ENCODE measurements around the gene KRT80.
A peak's percentile ranks its signal among the peaks of the same experiment; 100 is the strongest.

The KRT80 gene

GRCh38 chr12:52155048-52155868 is 36.6 kb downstream of the KRT80 start:
- peak; percentile 80 for DNase-seq (ENCODE audit: low spot score)

DNA sequence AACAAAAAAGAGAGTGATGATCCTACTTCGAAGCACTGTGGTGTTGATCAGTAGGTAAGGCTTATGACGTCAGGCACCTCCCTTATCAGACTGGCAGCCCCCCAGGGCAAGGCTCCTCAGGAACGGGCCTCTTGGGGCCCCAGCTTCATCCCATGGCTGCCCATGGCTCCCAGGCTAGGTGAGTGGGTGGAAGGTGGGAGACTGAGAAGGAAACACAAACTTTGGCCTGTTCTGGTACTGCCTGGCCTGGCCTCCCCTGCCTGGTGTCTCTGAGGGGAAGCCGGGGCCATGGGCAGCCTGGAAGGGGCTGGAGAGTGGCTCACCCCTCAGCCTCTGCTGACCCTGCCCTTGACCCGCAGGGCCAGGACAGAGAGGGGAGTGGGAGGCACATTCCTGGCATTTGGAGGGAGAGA is 38.9 kb downstream of the KRT80 start:
- DNase-seq (ENCODE audit: low spot score), result no peak

- peak; percentile 77 for DNase-seq (ENCODE audit: low spot score)
Measured at GRCh38 chr12:52151837-52152783, 39.7 kb downstream of the KRT80 start.

DNA sequence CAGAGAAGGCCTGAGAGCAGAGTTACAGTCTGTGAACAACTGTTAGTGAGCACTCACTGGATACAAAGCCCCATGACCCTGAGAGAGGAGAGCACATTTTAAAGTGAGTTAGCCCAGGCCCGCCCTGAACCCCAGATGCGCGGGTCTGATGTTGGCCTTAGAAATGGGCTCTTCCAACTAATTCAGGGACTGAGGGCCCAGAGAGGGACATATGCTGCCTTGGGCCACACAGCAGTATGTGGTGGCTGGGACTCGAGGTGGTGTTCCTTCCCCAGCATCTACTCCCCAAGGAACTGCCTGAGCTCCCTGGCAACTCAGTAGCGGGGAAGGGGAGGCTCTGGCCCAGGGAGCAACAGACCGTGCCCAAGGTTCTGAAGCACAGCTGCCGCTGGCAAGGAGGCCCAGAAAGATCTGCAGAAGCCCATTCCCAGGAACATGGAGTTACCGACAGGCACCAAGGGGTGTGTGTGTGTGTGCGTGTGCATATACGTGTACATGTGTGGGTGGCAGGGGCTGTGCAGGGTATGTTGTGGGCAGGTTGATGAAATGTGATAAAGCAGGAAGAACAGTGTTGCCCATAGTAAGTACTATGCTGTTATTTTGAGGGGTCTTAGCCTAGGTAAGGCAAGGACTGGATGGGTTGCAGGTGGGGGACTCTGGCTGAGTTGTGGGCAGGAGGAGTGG is 40.5 kb downstream of the KRT80 start:
- no peak for DNase-seq (ENCODE audit: low spot score)

DNA sequence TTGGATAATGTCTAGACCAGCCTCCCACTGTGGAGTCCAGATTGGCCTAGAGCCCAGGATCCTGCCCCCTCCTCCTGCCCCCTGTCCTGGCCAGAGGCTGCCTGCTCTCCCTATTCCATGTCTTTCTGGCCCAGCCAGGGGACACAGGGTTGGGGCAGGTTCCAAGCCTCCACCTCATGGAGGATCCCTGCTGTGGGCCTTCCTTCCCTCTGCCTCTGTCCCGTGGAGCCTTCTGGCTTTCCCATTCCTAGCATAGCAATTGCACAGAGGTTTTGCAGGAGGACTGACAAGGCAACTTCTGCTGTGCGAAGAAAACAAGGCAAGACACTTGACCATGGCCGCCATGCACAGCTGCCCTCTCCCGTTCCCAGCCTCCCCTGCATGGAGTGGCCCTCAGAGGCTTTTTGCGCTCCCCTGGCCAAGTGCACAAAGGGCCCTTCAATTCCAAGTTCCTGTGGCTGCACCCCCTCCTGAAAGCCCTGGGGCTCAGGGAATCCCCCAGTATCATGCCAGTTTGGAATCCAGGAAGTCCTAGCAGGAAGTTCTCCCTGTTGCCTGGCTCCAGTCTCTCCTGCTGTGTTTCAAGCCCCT is 42.1 kb downstream of the KRT80 start:
- no peak for DNase-seq (ENCODE audit: low spot score)

DNA sequence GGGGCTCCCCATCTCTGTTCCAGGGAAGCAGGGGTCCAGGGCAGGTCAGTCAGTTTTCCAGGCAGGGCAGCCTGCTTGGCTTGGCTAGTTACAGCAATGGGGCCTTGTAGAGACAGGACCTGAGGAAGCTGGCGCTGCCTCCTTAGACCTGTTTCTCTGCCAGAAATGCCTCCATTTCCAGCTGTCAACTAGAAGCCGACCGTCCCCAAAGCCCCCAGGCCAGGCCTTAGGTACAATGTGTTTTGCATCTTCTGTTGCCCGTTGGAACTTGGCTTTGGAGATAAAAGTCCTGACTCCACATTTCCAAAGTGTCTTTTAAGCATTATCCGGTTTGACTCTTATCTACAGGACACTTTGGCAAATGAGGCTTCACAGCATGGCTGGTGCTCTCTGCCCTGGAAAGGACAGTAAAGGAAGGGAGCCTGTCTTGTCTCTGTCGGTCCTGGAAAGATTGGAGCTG is 42.6 kb downstream of the KRT80 start:
- DNase-seq (ENCODE audit: low spot score), result no peak

DNA sequence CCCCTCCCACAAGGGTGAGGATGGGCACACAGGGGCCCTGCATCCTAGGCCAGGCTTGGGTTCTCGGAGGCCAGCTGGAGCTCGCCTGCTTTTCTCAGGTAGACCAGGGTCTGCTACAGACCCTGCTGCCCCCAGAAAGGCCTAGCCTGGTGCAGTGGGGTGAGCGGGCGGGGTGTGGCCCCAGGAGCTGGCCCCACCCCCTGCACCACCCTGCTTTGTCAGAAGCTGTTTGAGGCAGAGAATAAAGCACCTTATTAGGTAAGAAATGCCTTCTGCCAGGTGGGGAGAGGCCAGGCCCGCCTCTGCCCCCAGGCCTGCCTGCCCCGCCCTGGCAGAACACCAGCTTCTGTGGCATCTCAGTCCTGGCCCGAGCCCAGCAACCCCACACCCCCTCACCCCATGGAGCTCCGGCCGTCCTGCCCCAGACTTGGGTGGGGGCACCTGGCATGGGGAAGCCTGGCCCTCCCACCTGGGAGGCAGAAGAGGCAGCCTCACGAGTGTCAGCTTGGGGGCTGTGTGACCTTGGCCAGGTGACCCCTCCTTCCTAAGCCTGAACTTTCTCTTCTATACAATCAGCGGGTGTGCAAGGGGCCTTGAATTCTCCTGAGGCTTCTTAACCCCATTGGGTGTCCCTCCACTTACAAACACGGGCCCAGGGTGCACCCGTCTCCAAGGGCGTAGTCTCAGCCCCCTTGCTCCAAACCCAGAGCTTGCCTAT is 43.2 kb downstream of the KRT80 start:
- DNase-seq (ENCODE audit: low spot score), result no peak

- DNase-seq (ENCODE audit: low spot score), result no peak
Measured at GRCh38 chr12:52147964-52148463, 43.8 kb downstream of the KRT80 start.

- no peak for DNase-seq (ENCODE audit: low spot score)
Measured at GRCh38 chr12:52147367-52147963, 44.3 kb downstream of the KRT80 start.

DNA sequence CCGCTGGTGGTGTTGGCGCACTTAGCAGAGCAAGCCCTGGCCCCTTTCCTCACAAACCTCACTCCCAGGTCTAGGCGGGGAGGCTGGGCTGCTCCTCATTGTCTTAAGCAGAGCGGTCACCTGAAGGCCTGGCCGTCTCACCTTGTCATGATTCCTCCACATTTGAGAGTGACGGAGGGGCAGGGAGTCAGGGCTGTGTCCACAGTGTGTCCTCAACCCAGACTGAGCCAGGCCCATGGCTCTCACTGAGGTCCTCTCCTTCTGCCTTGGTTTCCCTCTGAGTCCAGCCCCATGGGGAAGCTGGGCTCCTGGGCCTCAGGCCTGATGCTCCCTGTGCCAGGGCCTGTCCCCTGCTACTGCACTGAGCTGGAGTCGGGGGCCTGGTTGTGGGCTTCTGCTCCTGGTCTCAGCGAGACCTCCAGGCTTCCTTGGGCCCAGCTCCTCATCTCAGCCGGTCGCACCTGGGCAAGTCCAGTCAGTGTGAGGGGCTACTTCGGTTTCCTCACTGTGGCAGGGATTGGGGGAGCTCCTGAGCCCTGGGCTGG is 44.9 kb downstream of the KRT80 start:
- no peak for DNase-seq (ENCODE audit: low spot score)

GRCh38 chr12:52146089-52146821 is 45.6 kb downstream of the KRT80 start:
- DNase-seq (ENCODE audit: low spot score), result no peak

- no peak for DNase-seq (ENCODE audit: low spot score)
Measured at GRCh38 chr12:52145228-52146088, 46.4 kb downstream of the KRT80 start.

- no peak for DNase-seq (ENCODE audit: low spot score)
Measured at GRCh38 chr12:52144512-52145227, 47.1 kb downstream of the KRT80 start.

- no peak for DNase-seq (ENCODE audit: low spot score)
Measured at GRCh38 chr12:52142431-52142830, 49.4 kb downstream of the KRT80 start.

DNA sequence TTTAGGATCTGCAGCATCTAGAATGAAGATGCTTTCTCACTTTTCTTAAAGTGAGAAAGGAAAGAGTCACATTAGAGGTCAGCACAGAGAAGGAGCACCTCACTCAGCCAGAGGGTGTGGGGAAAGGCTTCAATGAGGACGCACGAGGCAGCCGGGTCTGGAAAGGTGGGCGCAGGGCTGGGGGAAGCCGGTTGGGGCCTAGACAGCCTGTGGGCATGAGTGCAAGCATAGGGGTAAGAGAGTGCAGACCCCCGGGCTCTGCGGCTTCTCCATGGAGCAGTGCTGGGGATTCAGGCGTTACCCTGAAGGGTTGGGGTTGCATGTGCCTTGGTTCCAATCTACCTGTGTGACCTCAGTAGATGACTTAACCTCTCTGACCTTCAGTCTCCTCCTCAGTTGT is 49.9 kb downstream of the KRT80 start:
- no peak for DNase-seq (ENCODE audit: low spot score)

DNA sequence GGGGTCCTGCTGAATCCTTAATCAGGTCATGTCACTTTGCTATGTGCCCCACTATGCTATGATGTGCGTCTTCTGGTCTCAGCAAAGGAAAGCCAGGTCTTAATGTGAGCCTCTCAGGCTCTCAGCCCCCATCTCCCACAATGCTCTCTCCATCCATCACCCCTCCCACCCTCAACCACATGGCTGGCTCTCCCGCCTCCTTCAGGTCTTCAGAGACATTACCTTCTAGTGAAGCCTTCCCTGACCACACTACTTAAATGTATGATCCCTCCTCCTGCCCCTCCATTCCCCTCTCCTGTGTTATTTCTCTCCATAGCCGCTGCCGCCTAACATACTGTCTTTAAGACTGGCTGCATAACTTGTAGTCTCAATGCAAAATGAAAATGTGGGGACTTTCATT is 50.5 kb downstream of the KRT80 start:
- DNase-seq (ENCODE audit: low spot score), result no peak

DNA sequence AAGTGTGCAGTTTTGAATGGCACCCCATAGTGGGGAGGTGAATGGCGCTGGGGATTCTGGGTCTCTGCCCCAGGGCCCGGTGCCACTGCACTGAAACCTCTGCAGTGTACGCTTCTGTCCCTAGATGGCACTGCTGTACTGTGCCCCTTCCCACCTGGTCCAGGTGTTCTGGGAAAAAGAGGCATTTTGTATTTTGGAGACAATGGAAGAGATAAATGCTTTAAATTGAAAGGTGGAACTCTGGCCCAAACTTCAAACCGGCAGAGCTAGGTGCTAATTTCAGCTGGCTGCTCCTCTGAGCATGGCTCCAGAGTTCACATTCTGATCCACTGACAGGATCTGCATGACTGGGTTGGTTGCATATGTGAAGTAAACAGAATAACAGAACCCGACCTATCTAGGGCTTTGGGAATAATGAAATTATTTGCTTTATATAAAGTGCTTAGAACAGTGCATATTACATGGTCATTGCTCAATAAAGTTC is 52.2 kb downstream of the KRT80 start:
- peak; percentile 34 for DNase-seq (ENCODE audit: low spot score)

DNA sequence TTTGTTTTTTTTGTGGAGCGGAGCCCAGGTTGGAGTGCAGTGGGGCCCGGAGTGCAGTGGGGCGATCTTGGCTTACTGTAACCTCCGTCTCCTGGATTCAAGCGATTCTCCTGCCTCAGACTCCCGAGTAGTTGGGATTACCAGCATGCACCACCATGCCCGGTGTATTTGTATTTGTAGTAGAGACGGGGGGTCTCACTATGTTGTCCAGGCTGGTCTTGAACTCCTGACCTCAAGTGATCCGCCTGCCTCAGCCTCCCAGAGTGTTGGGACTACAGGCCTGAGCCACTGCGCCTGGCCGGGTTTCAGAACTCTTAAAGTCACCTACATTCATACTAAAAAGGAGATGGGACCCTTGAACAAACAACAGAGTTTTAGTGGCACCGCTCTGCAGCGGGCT is 52.7 kb downstream of the KRT80 start:
- DNase-seq (ENCODE audit: low spot score), result no peak

Measured in CD4-positive, alpha-beta T cell treated with Interleukin-2 at 100 ng/mL for 4 hours (primary cell).